OCI-LY3 (cell line): ENCODE results near the gene PIH1D2.
A peak's percentile ranks its signal among the peaks of the same experiment; 100 is the strongest.
"Not testable (repeated sequence)": the region's sequence is repeated elsewhere in the genome, so short reads cannot be mapped to it uniquely, and the experiment has no call there.

Source experiments
- H2AFZ ChIP-seq: fragments of 200-600, 300-600 bp; shearing (Covaris generic); 2 replicates; pipeline ENCODE4 v1.6.0; 2014; ENCODE audit warnings: antibody characterized with exemption, low read depth, low read length
- H3K27ac ChIP-seq: fragments of 200-600, 300-600 bp; sonication (generic); 2 replicates; pipeline ENCODE4 v1.5.1; 2014; ENCODE audit warnings: mild to moderate bottlenecking, low read length, moderate library complexity, mixed read lengths
- H3K27me3 ChIP-seq: fragments of 200-600, 300-600 bp; sonication (generic); 2 replicates; pipeline ENCODE4 v1.6.1; 2014; ENCODE audit warnings: low read depth, low read length, mixed read lengths
- H3K36me3 ChIP-seq: fragments of 200-600, 300-600 bp; sonication (generic); replicated peaks from 2 replicates; pipeline ENCODE3; 2014; ENCODE audit warnings: low read depth, low read length, mixed read lengths
- H3K4me1 ChIP-seq: fragments of 300-600, 200-600 bp; sonication (generic); 2 replicates; pipeline ENCODE4 v1.6.1; 2014; ENCODE audit warnings: low read length, mixed read lengths
- H3K4me2 ChIP-seq: fragments of 200-600, 300-600 bp; sonication (generic); 2 replicates; pipeline ENCODE4 v1.6.1; 2014; ENCODE audit warnings: low read length, mixed read lengths
- H3K4me3 ChIP-seq: fragments of 300-600, 200-600 bp; sonication (generic); 2 replicates; pipeline ENCODE4 v1.5.1; 2014; ENCODE audit warnings: antibody characterized with exemption, mild to moderate bottlenecking, low read length, moderate library complexity
- H3K79me2 ChIP-seq: fragments of 300-600, 200-600 bp; shearing (Covaris generic); 2 replicates; pipeline ENCODE4 v1.6.1; 2014; ENCODE audit warnings: mild to moderate bottlenecking, low read length, mixed read lengths
- H3K9ac ChIP-seq: fragments of 300-600, 200-600 bp; shearing (Covaris generic); 2 replicates; pipeline ENCODE4 v1.6.0; 2014; ENCODE audit warnings: mild to moderate bottlenecking, low read length, moderate library complexity
- H3K9me3 ChIP-seq: fragments of 200-600, 300-600 bp; shearing (Covaris generic); 2 replicates; pipeline ENCODE4 v1.6.1; 2014; ENCODE audit warnings: low read length, mixed read lengths; ENCODE audit not compliant: insufficient read depth
- H4K20me1 ChIP-seq: fragments of 200-600, 300-600 bp; sonication (generic); 2 replicates; pipeline ENCODE4 v1.6.1; 2016; ENCODE audit warnings: low read length, mixed read lengths; ENCODE audit not compliant: insufficient read depth
- CTCF ChIP-seq: fragments of 200-600, 300-600 bp; sonication (generic); IDR thresholded peaks from 2 replicates; pipeline ENCODE4 v1.5.1; 2014; ENCODE audit warnings: antibody characterized with exemption, low read length, low read depth
- EZH2phosphoT487 ChIP-seq: fragments of 200-600 bp; shearing (Covaris generic); IDR thresholded peaks from 2 replicates; pipeline ENCODE4 v1.6.1; 2018; ENCODE audit warnings: antibody characterized with exemption, mixed run types, low read depth

PIH1D2 gene

GRCh38 chr11:112057170-112057569 lies 16.6 kb downstream of the PIH1D2 start:
- H2AFZ ChIP-seq, result no peak overlapping the region
- H3K9me3 ChIP-seq, result no peaks in the 10 kb centered on the region
- H3K4me1 ChIP-seq, result peaks cover 15% of the 10 kb centered on the region
- H3K4me2 ChIP-seq, result no peak overlapping the region
- H3K9ac ChIP-seq, result no peak overlapping the region
- H3K36me3 ChIP-seq, result peaks cover 56% of the 10 kb centered on the region
- peaks cover 22% of the 10 kb centered on the region for H3K79me2 ChIP-seq
- no peaks in the 10 kb centered on the region for H3K27me3 ChIP-seq
- H3K27ac ChIP-seq, result peak overlapping the region; percentile 33
- H4K20me1 ChIP-seq, result no peaks in the 10 kb centered on the region
- H3K4me3 ChIP-seq, result no peak overlapping the region
- no peak for TF ChIP-seq CTCF
- TF ChIP-seq EZH2phosphoT487, result no peak

- Histone ChIP-seq H4K20me1 (no peaks in the 10 kb centered on the region), H3K27me3 (no peaks in the 10 kb centered on the region), H3K79me2 (peaks cover 36% of the 10 kb centered on the region), H3K27ac (peak overlapping the region; percentile 96), H3K4me1 (peaks cover 50% of the 10 kb centered on the region), H3K4me3 (peak overlapping the region; percentile 63), H3K9ac (peak overlapping the region; percentile 72), H3K4me2 (peak overlapping the region; percentile 76), H3K9me3 (no peaks in the 10 kb centered on the region), H3K36me3 (peaks cover 42% of the 10 kb centered on the region), H2AFZ (no peak overlapping the region)
- TF ChIP-seq CTCF (no peak), EZH2phosphoT487 (no peak)
Observed at GRCh38 chr11:112051768-112052167, 22.0 kb downstream of the PIH1D2 start.

- Histone ChIP-seq H3K79me2 (peaks cover 33% of the 10 kb centered on the region), H3K27ac (peak overlapping the region; percentile 96), H2AFZ (no peak overlapping the region), H3K9me3 (no peaks in the 10 kb centered on the region), H4K20me1 (no peaks in the 10 kb centered on the region), H3K4me3 (peak overlapping the region; percentile 38), H3K4me2 (peak overlapping the region; percentile 76), H3K9ac (peak overlapping the region; percentile 54), H3K27me3 (no peaks in the 10 kb centered on the region), H3K4me1 (peaks cover 48% of the 10 kb centered on the region), H3K36me3 (peaks cover 39% of the 10 kb centered on the region)
- TF ChIP-seq CTCF, result no peak
- TF ChIP-seq EZH2phosphoT487, result no peak
Observed at GRCh38 chr11:112050721-112051120, 23.1 kb downstream of the PIH1D2 start.

- Histone ChIP-seq H3K79me2 (peaks cover 33% of the 10 kb centered on the region), H4K20me1 (no peaks in the 10 kb centered on the region), H3K9me3 (no peaks in the 10 kb centered on the region), H3K4me2 (peak overlapping the region; percentile 76), H3K4me3 (peak overlapping the region; percentile 38; the same call in 1 of the 2 replicates), H3K4me1 (peaks cover 48% of the 10 kb centered on the region), H3K27ac (peak overlapping the region; percentile 96), H3K36me3 (peaks cover 41% of the 10 kb centered on the region), H3K27me3 (no peaks in the 10 kb centered on the region), H3K9ac (peak overlapping the region; percentile 54; the same call in 1 of the 2 replicates), H2AFZ (no peak overlapping the region)
- TF ChIP-seq EZH2phosphoT487 (no peak), CTCF (no peak)
Observed at GRCh38 chr11:112049777-112050176, 24.0 kb downstream of the PIH1D2 start.

GRCh38 chr11:112048256-112048655 lies 25.6 kb downstream of the PIH1D2 start:
- H3K9me3 ChIP-seq, H3K27me3 ChIP-seq, H4K20me1 ChIP-seq, H2AFZ ChIP-seq: not testable (repeated sequence)
- H3K9ac ChIP-seq, result peak overlapping the region; percentile 62
- H3K79me2 ChIP-seq, result peaks cover 29% of the 10 kb centered on the region
- peak overlapping the region; percentile 60 for H3K4me2 ChIP-seq
- peak overlapping the region; percentile 96 for H3K27ac ChIP-seq
- H3K36me3 ChIP-seq, result peaks cover 35% of the 10 kb centered on the region
- H3K4me3 ChIP-seq, result peak overlapping the region; percentile 41
- peaks cover 48% of the 10 kb centered on the region for H3K4me1 ChIP-seq

GRCh38 chr11:112046647-112047046 lies 27.2 kb downstream of the PIH1D2 start:
- Histone ChIP-seq H3K36me3 (peaks cover 34% of the 10 kb centered on the region), H3K79me2 (peaks cover 23% of the 10 kb centered on the region), H3K4me1 (peaks cover 36% of the 10 kb centered on the region)
- not testable (repeated sequence) for H3K4me3 ChIP-seq, H3K9ac ChIP-seq, H3K27me3 ChIP-seq, H3K9me3 ChIP-seq, H4K20me1 ChIP-seq, H3K4me2 ChIP-seq, H2AFZ ChIP-seq, H3K27ac ChIP-seq
